ENCODE results near the gene COL8A1.

Gene COL8A1

GRCh38 chr3:99683465-99683864 lies 45.1 kb downstream of the COL8A1 start:
- no peak for DNase-seq
- Histone ChIP-seq H3K9me3 (replicated peaks; ENCODE audit: insufficient read depth, low read length) (no peaks in the 10 kb centered on the region), H4K20me1 (ENCODE audit: insufficient read depth, low read length) (no peaks in the 10 kb centered on the region), H3K9me2 (replicated peaks; ENCODE audit: insufficient read depth, low read length) (no peaks in the 10 kb centered on the region), H3K4me3 (ENCODE audit: low read length) (no peak overlapping the region), H2AFZ (ENCODE audit: low read length) (no peak overlapping the region), H3K9ac (ENCODE audit: low read length) (no peak overlapping the region), H3K79me2 (ENCODE audit: low read length) (no peaks in the 10 kb centered on the region), H3K27ac (ENCODE audit: low read length) (no peak overlapping the region), H3K36me3 (replicated peaks; ENCODE audit: insufficient read depth, low read length) (no peaks in the 10 kb centered on the region), H3K27me3 (replicated peaks; ENCODE audit: insufficient read depth, low read length) (no peaks in the 10 kb centered on the region), H3K4me1 (ENCODE audit: low read length) (peaks cover 14% of the 10 kb centered on the region), H3K4me2 (ENCODE audit: low read depth, low read length) (no peak overlapping the region), H3F3A (ENCODE audit: insufficient read depth, low read length) (peaks cover 12% of the 10 kb centered on the region)
- TF ChIP-seq, protein P1, sequence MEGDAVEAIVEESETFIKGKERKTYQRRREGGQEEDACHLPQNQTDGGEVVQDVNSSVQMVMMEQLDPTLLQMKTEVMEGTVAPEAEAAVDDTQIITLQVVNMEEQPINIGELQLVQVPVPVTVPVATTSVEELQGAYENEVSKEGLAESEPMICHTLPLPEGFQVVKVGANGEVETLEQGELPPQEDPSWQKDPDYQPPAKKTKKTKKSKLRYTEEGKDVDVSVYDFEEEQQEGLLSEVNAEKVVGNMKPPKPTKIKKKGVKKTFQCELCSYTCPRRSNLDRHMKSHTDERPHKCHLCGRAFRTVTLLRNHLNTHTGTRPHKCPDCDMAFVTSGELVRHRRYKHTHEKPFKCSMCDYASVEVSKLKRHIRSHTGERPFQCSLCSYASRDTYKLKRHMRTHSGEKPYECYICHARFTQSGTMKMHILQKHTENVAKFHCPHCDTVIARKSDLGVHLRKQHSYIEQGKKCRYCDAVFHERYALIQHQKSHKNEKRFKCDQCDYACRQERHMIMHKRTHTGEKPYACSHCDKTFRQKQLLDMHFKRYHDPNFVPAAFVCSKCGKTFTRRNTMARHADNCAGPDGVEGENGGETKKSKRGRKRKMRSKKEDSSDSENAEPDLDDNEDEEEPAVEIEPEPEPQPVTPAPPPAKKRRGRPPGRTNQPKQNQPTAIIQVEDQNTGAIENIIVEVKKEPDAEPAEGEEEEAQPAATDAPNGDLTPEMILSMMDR (IDR thresholded peaks at IDR 0.05; ENCODE audit: low read length): no peak
- TF ChIP-seq EZH2phosphoT487 (IDR thresholded peaks at IDR 0.05; ENCODE audit: low read length) (no peak), EZH2 (optimal IDR thresholded peaks at IDR 0.05; ENCODE audit: low read depth, low read length) (no peak)

DNA sequence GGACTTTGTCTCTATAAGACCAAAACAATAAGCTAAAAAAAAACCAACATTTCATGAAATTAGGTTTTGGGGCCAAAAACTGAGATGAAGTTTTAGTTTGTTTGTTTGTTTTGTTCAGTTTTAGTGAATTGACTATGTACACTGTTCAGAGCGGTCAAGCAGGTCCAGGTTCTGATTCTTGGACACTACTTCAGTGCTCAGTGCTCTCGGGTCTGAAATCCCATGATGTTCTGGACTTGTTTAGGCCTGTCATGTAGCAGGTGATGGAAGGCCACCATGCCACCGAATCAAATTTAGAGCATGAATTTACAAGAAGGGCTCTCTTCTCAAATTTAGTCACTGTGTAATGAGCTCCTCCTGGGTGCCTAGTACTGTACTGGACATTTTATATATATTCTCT lies 45.5 kb downstream of the COL8A1 start:
- DNase-seq: no peak
- TF ChIP-seq, protein P1 (IDR thresholded peaks at IDR 0.05; ENCODE audit: low read length): no peak
- TF ChIP-seq EZH2 (optimal IDR thresholded peaks at IDR 0.05; ENCODE audit: low read depth, low read length): no peak
- Histone ChIP-seq H3F3A (ENCODE audit: insufficient read depth, low read length) (peaks cover 12% of the 10 kb centered on the region), H3K9me3 (replicated peaks; ENCODE audit: insufficient read depth, low read length) (no peaks in the 10 kb centered on the region), H3K79me2 (ENCODE audit: low read length) (no peaks in the 10 kb centered on the region), H3K4me3 (ENCODE audit: low read length) (no peak overlapping the region), H3K27ac (ENCODE audit: low read length) (no peak overlapping the region), H3K27me3 (replicated peaks; ENCODE audit: insufficient read depth, low read length) (no peaks in the 10 kb centered on the region), H3K36me3 (replicated peaks; ENCODE audit: insufficient read depth, low read length) (no peaks in the 10 kb centered on the region), H3K4me2 (ENCODE audit: low read depth, low read length) (no peak overlapping the region), H2AFZ (ENCODE audit: low read length) (no peak overlapping the region), H3K4me1 (ENCODE audit: low read length) (peaks cover 14% of the 10 kb centered on the region), H3K9ac (ENCODE audit: low read length) (no peak overlapping the region), H4K20me1 (ENCODE audit: insufficient read depth, low read length) (no peaks in the 10 kb centered on the region), H3K9me2 (replicated peaks; ENCODE audit: insufficient read depth, low read length) (no peaks in the 10 kb centered on the region)

GRCh38 chr3:99684644-99685043 lies 46.2 kb downstream of the COL8A1 start:
- Histone ChIP-seq H3K79me2 (ENCODE audit: low read length) (no peaks in the 10 kb centered on the region), H3K4me2 (ENCODE audit: low read depth, low read length) (no peak overlapping the region), H4K20me1 (ENCODE audit: insufficient read depth, low read length) (no peaks in the 10 kb centered on the region), H3K27me3 (replicated peaks; ENCODE audit: insufficient read depth, low read length) (no peaks in the 10 kb centered on the region), H3K36me3 (replicated peaks; ENCODE audit: insufficient read depth, low read length) (no peaks in the 10 kb centered on the region), H3K9me3 (replicated peaks; ENCODE audit: insufficient read depth, low read length) (no peaks in the 10 kb centered on the region), H3F3A (ENCODE audit: insufficient read depth, low read length) (peaks cover 12% of the 10 kb centered on the region), H3K4me3 (ENCODE audit: low read length) (no peak overlapping the region), H3K27ac (ENCODE audit: low read length) (no peak overlapping the region), H3K9me2 (replicated peaks; ENCODE audit: insufficient read depth, low read length) (no peaks in the 10 kb centered on the region), H2AFZ (ENCODE audit: low read length) (no peak overlapping the region), H3K9ac (ENCODE audit: low read length) (no peak overlapping the region), H3K4me1 (ENCODE audit: low read length) (peaks cover 14% of the 10 kb centered on the region)
- no peak for DNase-seq
- TF ChIP-seq EZH2 (optimal IDR thresholded peaks at IDR 0.05; ENCODE audit: low read depth, low read length) (no peak), EZH2phosphoT487 (IDR thresholded peaks at IDR 0.05; ENCODE audit: low read length) (no peak)
- TF ChIP-seq, protein P1 (IDR thresholded peaks at IDR 0.05; ENCODE audit: low read length): no peak
